HepG2 (cell line): Measurements from ENCODE around the gene FAM131A. TPM values are rescaled to one million over a fixed set of nuclear protein-coding genes. Genes with fewer than 3 reads are reported as not detected.

Experiments used
- ARID5B ChIP-seq: IDR thresholded peaks from 2 replicates; pipeline ENCODE4 v1.4.0; 2020; ENCODE audit warnings: mild to moderate bottlenecking, missing genetic modification reagents
- EHMT2 ChIP-seq: fragments of 200-600 bp; sonication (generic); IDR thresholded peaks from 2 replicates; pipeline ENCODE4 v1.7.0; 2017; ENCODE audit warnings: antibody characterized with exemption, low read depth, low read length, borderline replicate concordance
- FOSL1 ChIP-seq: sonication (generic); formaldehyde crosslinking; IDR thresholded peaks from 2 replicates; pipeline ENCODE4 v1.9.0; 2021; ENCODE audit warnings: missing genetic modification reagents, borderline replicate concordance
- GMEB2 ChIP-seq: IDR thresholded peaks from 2 replicates; pipeline ENCODE4 v1.6.1; 2016; ENCODE audit warnings: missing biosample characterization, missing genetic modification reagents, low read depth
- MTERF4 ChIP-seq: sonication (generic); formaldehyde crosslinking; IDR thresholded peaks from 2 replicates; pipeline ENCODE4 v1.8.0; 2023; ENCODE audit warnings: mild to moderate bottlenecking, missing genetic modification reagents
- PATZ1 ChIP-seq: sonication (generic); formaldehyde crosslinking; IDR thresholded peaks from 2 replicates; pipeline ENCODE4 v1.4.0; 2020; ENCODE audit warnings: missing genetic modification reagents
- RORA ChIP-seq: sonication (generic); formaldehyde crosslinking; IDR thresholded peaks from 2 replicates; pipeline ENCODE4 v1.5.0; 2020; ENCODE audit warnings: mild to moderate bottlenecking, missing genetic modification reagents, moderate library complexity
- SMARCC2 ChIP-seq: fragments of 450-650 bp; IDR thresholded peaks from 2 replicates; pipeline ENCODE4 v1.6.1; 2017; ENCODE audit warnings: antibody characterized with exemption, mild to moderate bottlenecking
- SP2 ChIP-seq: sonication (generic); formaldehyde crosslinking; IDR thresholded peaks from 2 replicates; pipeline ENCODE4 v1.5.1; 2020; ENCODE audit warnings: mild to moderate bottlenecking, missing genetic modification reagents
- ZBTB8A ChIP-seq: sonication (generic); formaldehyde crosslinking; IDR thresholded peaks from 2 replicates; pipeline ENCODE4 v1.4.0; 2020; ENCODE audit warnings: mild to moderate bottlenecking, low read depth, missing genetic modification reagents, borderline replicate concordance
- ZFX ChIP-seq: sonication (generic); formaldehyde crosslinking; IDR thresholded peaks from 2 replicates; pipeline ENCODE4 v1.4.0; 2020; ENCODE audit warnings: mild to moderate bottlenecking, low read depth, missing genetic modification reagents, moderate library complexity
- ZNF121 ChIP-seq: sonication (generic); formaldehyde crosslinking; IDR thresholded peaks from 2 replicates; pipeline ENCODE4 v1.5.0; 2020; ENCODE audit warnings: mild to moderate bottlenecking, missing genetic modification reagents
- ZNF260 ChIP-seq: sonication (generic); formaldehyde crosslinking; IDR thresholded peaks from 2 replicates; pipeline ENCODE4 v1.4.0; 2020; ENCODE audit warnings: missing genetic modification reagents, low read depth, mild to moderate bottlenecking, borderline replicate concordance
- ZNF331 ChIP-seq: sonication (generic); formaldehyde crosslinking; IDR thresholded peaks from 2 replicates; pipeline ENCODE4 v1.4.0; 2020; ENCODE audit warnings: missing genetic modification reagents
- ZNF343 ChIP-seq: sonication (generic); formaldehyde crosslinking; IDR thresholded peaks from 2 replicates; pipeline ENCODE4 v1.4.0; 2020; ENCODE audit warnings: mild to moderate bottlenecking, missing genetic modification reagents
- ZNF362 ChIP-seq: sonication (generic); formaldehyde crosslinking; IDR thresholded peaks from 2 replicates; pipeline ENCODE4 v1.4.0; 2020; ENCODE audit warnings: missing genetic modification reagents, mild to moderate bottlenecking, borderline replicate concordance
- ZNF775 ChIP-seq: sonication (generic); formaldehyde crosslinking; IDR thresholded peaks from 2 replicates; pipeline ENCODE4 v1.4.0; 2020; ENCODE audit warnings: missing genetic modification reagents, mild to moderate bottlenecking, moderate library complexity, borderline replicate concordance
- ZNF780A ChIP-seq: sonication (generic); formaldehyde crosslinking; IDR thresholded peaks from 2 replicates; pipeline ENCODE4 v1.8.0; 2022; ENCODE audit warnings: mild to moderate bottlenecking, missing genetic modification reagents, moderate library complexity
- ZNF839 ChIP-seq: sonication (generic); formaldehyde crosslinking; IDR thresholded peaks from 2 replicates; pipeline ENCODE4 v1.4.0; 2020; ENCODE audit warnings: missing genetic modification reagents, mild to moderate bottlenecking, borderline replicate concordance
- polyA plus RNA-seq, 8 experiments: library from polyadenylated mRNA; depleted of rRNA in 3 of 8; stranded (reverse) in 7 of 8; unstranded in 1 of 8; fragments of >200 nt; fragmentation: Illumina TruSeq in 4 of 8; extraction: Trizol in 4 of 8; gene quantifications; 2 replicates each; pipeline versions ENCODE4 v1.2.1 to v1.2.3, GENCODE V29; 2011 to 2016; ENCODE audit warnings: low read depth in 4 of 8, missing spikeins in 1 of 8, mixed read lengths in 1 of 8; ENCODE audit not compliant: insufficient read depth in 1 of 8
- total RNA-seq, 5 experiments: library from RNA; depleted of rRNA; stranded (reverse); fragments of >200 nt; fragmentation: Illumina TruSeq; extraction: Trizol; gene quantifications; 2 replicates each; pipeline ENCODE4 v1.2.3, GENCODE V29; 2016; ENCODE audit warnings: low read depth in 1 of 5

The FAM131A gene
- total and polyA plus RNA-seq, 2 of the 13 experiments (the other 11 are each of a cell fraction or from before 2014, with no cell fraction given): 9.2 to 9.3 TPM

GRCh38 chr3:184345317-184346144 lies 8.1 kb downstream of the FAM131A start (continued):
- TF ChIP-seq ARID5B (no peak), ZNF343 (CRISPR knock-in tag) (no peak), SMARCC2 (no peak), ZNF121 (CRISPR knock-in tag) (no peak), ZNF362 (no peak), GMEB2 (CRISPR knock-in tag) (no peak), RORA (CRISPR knock-in tag) (no peak), FOSL1 (CRISPR knock-in tag) (no peak), ZNF775 (CRISPR knock-in tag) (no peak), ZBTB8A (CRISPR knock-in tag) (no peak), ZNF260 (CRISPR knock-in tag) (no peak), ZNF839 (CRISPR knock-in tag) (no peak), EHMT2 (no peak), SP2 (CRISPR knock-in tag) (no peak), ZNF780A (CRISPR knock-in tag) (no peak), PATZ1 (CRISPR knock-in tag) (no peak), ZFX (no peak; the same call in 1 of the 2 replicates), MTERF4 (CRISPR knock-in tag) (no peak), ZNF331 (CRISPR knock-in tag) (no peak)
